Kidney (tissue), 14 donors: ENCODE measurements around the gene VAPA. TPM values are rescaled to one million over a fixed set of nuclear protein-coding genes. Genes with fewer than 3 reads are reported as not detected.
"Not testable (repeated sequence)": the region's sequence is repeated elsewhere in the genome, so short reads cannot be mapped to it uniquely, and the experiment has no call there.

ENCODE experiments used
- DNase-seq, 5 donors: peaks; one replicate each; pipeline ENCODE4 v3.0.0-alpha.2; 2013 to 2020
- FAIRE-seq: peaks from 2 replicates; lab custom pipeline; 2012; peaks lifted over from hg19 to GRCh38; lab: Jason Lieb, UNC
- H3K27ac ChIP-seq, 2 donors: one replicate each; pipeline ENCODE4 v1.7.0; 2013; ENCODE audit warnings: low read depth in 2 of 2, low read length in 2 of 2, inconsistent platforms in 1 of 2
- H3K27me3 ChIP-seq: one replicate; pipeline ENCODE4 v1.7.1; 2013; ENCODE audit warnings: low read length, inconsistent platforms; ENCODE audit not compliant: control insufficient read depth, insufficient read depth
- H3K36me3 ChIP-seq, 3 donors: one replicate each; pipeline versions ENCODE4 v1.7.0 to v1.7.1; 2013; ENCODE audit warnings: low read length in 3 of 3, control low read depth in 1 of 3, inconsistent platforms in 1 of 3; ENCODE audit not compliant: insufficient read depth in 3 of 3, control insufficient read depth in 2 of 3
- H3K4me1 ChIP-seq, 3 donors: one replicate each; pipeline versions ENCODE4 v1.7.0 to v1.7.1; 2013; ENCODE audit warnings: low read length in 3 of 3, inconsistent platforms in 1 of 3, low read depth in 1 of 3; ENCODE audit not compliant: control insufficient read depth in 2 of 3, insufficient read depth in 2 of 3
- H3K4me3 ChIP-seq, 3 donors: one replicate each; pipeline versions ENCODE4 v1.7.0 to v1.8.1; 2013; ENCODE audit warnings: low read length in 3 of 3, control low read depth in 1 of 3, inconsistent platforms in 1 of 3
- H3K9ac ChIP-seq, 3 donors: one replicate each; pipeline versions ENCODE4 v1.7.0 to v1.7.1; 2013; ENCODE audit warnings: low read length in 3 of 3, control low read depth in 1 of 3, inconsistent platforms in 1 of 3
- H3K9me3 ChIP-seq, 3 donors: one replicate each; pipeline versions ENCODE4 v1.7.0 to v1.7.1; 2013; ENCODE audit warnings: low read length in 3 of 3, control low read depth in 1 of 3, inconsistent platforms in 1 of 3; ENCODE audit not compliant: control insufficient read depth in 2 of 3, insufficient read depth in 1 of 3
- CTCF ChIP-seq: IDR thresholded peaks from 3 replicates; pipeline ENCODE4 v1.5.1; 2012; ENCODE audit warnings: mild to moderate bottlenecking, moderate library complexity, borderline replicate concordance; ENCODE audit not compliant: insufficient read depth; ENCODE audit errors: extremely low read depth
- intact Hi-C: fragments of 100-400 bp; cut with DNase I; formaldehyde crosslinking; loops from one replicate; pipeline ENCODE4 v1.11.1; 2022
- polyA plus RNA-seq: library from polyadenylated mRNA; stranded (reverse); fragments of 350-450 nt; fragmentation: Illumina TruSeq; extraction: RNeasy Lipid Tissue Mini Kit (QIAGEN cat#74804); gene quantifications from one replicate; pipeline ENCODE4 v1.2.3, GENCODE V29; 2014; ENCODE audit warnings: low read depth, low replicate concordance; ENCODE audit not compliant: insufficient read depth
- total RNA-seq: library from RNA; stranded (reverse); fragmentation: NEBNext Ultra II Directional; extraction: Animal tissue kit (Norgen Biotek cat#: 25700); gene quantifications from one replicate; pipeline ENCODE4 v1.2.1, GENCODE V29; 2021
- donor health status: control.
- donor health status: control.
- donor health status: control.
- donor health status: control.
- donor health status: control.
- donor health status: DM: yes; HTN: yes; CAD: no.
- donor health status: Normal renal cell carcinoma (clear cell type).

The VAPA gene
- total and polyA plus RNA-seq, 2 donors from 2014 or later: 171 to 185 TPM

- Histone ChIP-seq H3K4me1 (no peaks in the 10 kb centered on the region), H3K9ac (no peak overlapping the region), H3K4me3 (no peak overlapping the region), H3K36me3 (no peaks in the 10 kb centered on the region), H3K27me3 (no peaks in the 10 kb centered on the region), H3K27ac (no peak overlapping the region), H3K9me3 (no peaks in the 10 kb centered on the region)
- TF ChIP-seq CTCF: no peak
- DNase-seq: no peak
- no peak for FAIRE-seq
- intact Hi-C loops: no loop called here
Measured at GRCh38 chr18:9886005-9886348, 27.8 kb upstream of the VAPA start.

GRCh38 chr18:9887992-9888391 is 25.8 kb upstream of the VAPA start:
- no peak for DNase-seq
- no peak overlapping the region for H3K27ac ChIP-seq
- H3K9ac ChIP-seq: no peak overlapping the region
- no peaks in the 10 kb centered on the region for H3K4me1 ChIP-seq
- H3K9me3 ChIP-seq: no peaks in the 10 kb centered on the region
- no peaks in the 10 kb centered on the region for H3K36me3 ChIP-seq
- FAIRE-seq: no peak
- no peak for TF ChIP-seq CTCF
- H3K27me3 ChIP-seq: no peaks in the 10 kb centered on the region
- H3K4me3 ChIP-seq: no peak overlapping the region
- intact Hi-C loops: no loop called here

- TF ChIP-seq CTCF: no peak
- Histone ChIP-seq H3K27ac (no peak overlapping the region), H3K4me3 (no peak overlapping the region), H3K36me3 (no peaks in the 10 kb centered on the region), H3K9me3 (no peaks in the 10 kb centered on the region), H3K4me1 (no peaks in the 10 kb centered on the region), H3K27me3 (no peaks in the 10 kb centered on the region), H3K9ac (no peak overlapping the region)
- no peak for DNase-seq
- intact Hi-C loops: no loop called here
- no peak for FAIRE-seq
Measured at GRCh38 chr18:9890196-9890595, 23.6 kb upstream of the VAPA start.

GRCh38 chr18:9890957-9891356 is 22.9 kb upstream of the VAPA start:
- H3K9ac ChIP-seq: no peak overlapping the region
- no peaks in the 10 kb centered on the region for H3K4me1 ChIP-seq
- H3K4me3 ChIP-seq: no peak overlapping the region
- H3K27me3 ChIP-seq: no peaks in the 10 kb centered on the region
- H3K27ac ChIP-seq: no peak overlapping the region
- no peaks in the 10 kb centered on the region for H3K9me3 ChIP-seq
- intact Hi-C loops: no loop called here
- no peak for TF ChIP-seq CTCF
- no peaks in the 10 kb centered on the region for H3K36me3 ChIP-seq
- FAIRE-seq: no peak
- no peak for DNase-seq

- H3K27ac ChIP-seq, H3K27me3 ChIP-seq, H3K4me1 ChIP-seq, intact Hi-C loops, H3K36me3 ChIP-seq, FAIRE-seq, H3K9ac ChIP-seq, DNase-seq, H3K4me3 ChIP-seq, H3K9me3 ChIP-seq: not testable (repeated sequence)
Measured at GRCh38 chr18:9891515-9891914, 22.3 kb upstream of the VAPA start.
